Lower leg skin (tissue), 4 donors: ENCODE results near the gene PLSCR3. TPM values are rescaled to one million over a fixed set of nuclear protein-coding genes. Genes with fewer than 3 reads are reported as not detected.

Experiments
- DNase-seq, 2 donors: peaks; one replicate each; pipeline ENCODE4 v3.0.0-alpha.2; 2019; ENCODE audit warnings: low spot score in 2 of 2
- H3K4me3 ChIP-seq: fragments of 200-600 bp; sonication (generic); 2 replicates; pipeline ENCODE4 v1.5.1; 2017; ENCODE audit warnings: mild to moderate bottlenecking, low read depth; ENCODE audit not compliant: poor library complexity, severe bottlenecking
- CTCF ChIP-seq, 3 donors: fragments of 450-650 bp; IDR thresholded peaks; one replicate each; pipeline ENCODE4 v1.5.1; 2016; ENCODE audit warnings: antibody characterized with exemption in 3 of 3, mild to moderate bottlenecking in 3 of 3, moderate library complexity in 2 of 3
- POLR2A ChIP-seq, 2 donors: fragments of 450-650 bp; IDR thresholded peaks; one replicate each; pipeline ENCODE4 v1.6.1; 2016 to 2017; ENCODE audit warnings: antibody characterized with exemption in 2 of 2, mild to moderate bottlenecking in 1 of 2, moderate library complexity in 1 of 2
- WGBS, 2 donors: methylation state at CpG; one replicate each; pipeline ENCODE4 v1.1.5; 2018; 5-methylcytosine and 5-hydroxymethylcytosine counted together
- intact Hi-C: fragments of 100-400 bp; cut with DNase I; formaldehyde crosslinking; loops from one replicate; pipeline ENCODE4 v1.15.0; 2023; ENCODE audit warnings: low total_unique reads
- total RNA-seq, 4 donors: library from RNA; depleted of rRNA; stranded (reverse); fragments of >200 nt; gene quantifications; one replicate each; pipeline ENCODE4 v1.1.0, GENCODE V29; 2016

The PLSCR3 gene
- total RNA-seq, 4 donors from 2014 or later, result 21.6 to 38.1 (median 24.5) TPM

- 93 to 95% methylated on average over 46 to 54 of the region's 54 CpGs for WGBS, 2 donors
- TF ChIP-seq POLR2A (IDR thresholded peaks at IDR 0.05), result no peak
- no peak for TF ChIP-seq CTCF (IDR thresholded peaks at IDR 0.05)
- intact Hi-C loops, result no loop called here
- H3K4me3 ChIP-seq, result no peak overlapping the region
- DNase-seq, result no peak
Observed at GRCh38 chr17:7417056-7417655, 22.8 kb upstream of the PLSCR3 start.

GRCh38 chr17:7416323-7416722 is 22.0 kb upstream of the PLSCR3 start:
- no peak for DNase-seq
- 76 to 81% methylated on average over 6 of the region's 6 CpGs for WGBS, 2 donors
- no peak for TF ChIP-seq POLR2A (IDR thresholded peaks at IDR 0.05)
- TF ChIP-seq CTCF (IDR thresholded peaks at IDR 0.05), result no peak
- intact Hi-C loops, result no loop called here
- H3K4me3 ChIP-seq, result no peak overlapping the region

GRCh38 chr17:7415784-7416183 is 21.5 kb upstream of the PLSCR3 start:
- intact Hi-C loops, result no loop called here
- no peak for TF ChIP-seq CTCF (IDR thresholded peaks at IDR 0.05)
- no peak for TF ChIP-seq POLR2A (IDR thresholded peaks at IDR 0.05)
- no peak overlapping the region for H3K4me3 ChIP-seq
- WGBS, 2 donors, result 83 to 84% methylated on average over 23 of the region's 23 CpGs
- no peak for DNase-seq

GRCh38 chr17:7414837-7415236 is 20.5 kb upstream of the PLSCR3 start:
- no peak for DNase-seq
- no peak overlapping the region for H3K4me3 ChIP-seq
- intact Hi-C loops, result no loop called here
- 84 to 88% methylated on average over 14 of the region's 14 CpGs for WGBS, 2 donors
- TF ChIP-seq POLR2A (IDR thresholded peaks at IDR 0.05) (no peak), CTCF (IDR thresholded peaks at IDR 0.05) (no peak)

GRCh38 chr17:7413346-7413985 is 19.1 kb upstream of the PLSCR3 start:
- DNase-seq, result no peak
- H3K4me3 ChIP-seq, result no peak overlapping the region
- TF ChIP-seq POLR2A (IDR thresholded peaks at IDR 0.05) (no peak), CTCF (IDR thresholded peaks at IDR 0.05) (no peak)
- intact Hi-C loops, result no loop called here
- WGBS, 2 donors, result 61 to 62% methylated on average over 6 of the region's 6 CpGs

GRCh38 chr17:7411427-7411750 is 17.1 kb upstream of the PLSCR3 start:
- WGBS, 2 donors, result 89 to 96% methylated on average over 7 to 8 of the region's 8 CpGs
- DNase-seq, result no peak
- no peak overlapping the region for H3K4me3 ChIP-seq
- intact Hi-C loops, result no loop called here
- TF ChIP-seq POLR2A (IDR thresholded peaks at IDR 0.05), result no peak
- TF ChIP-seq CTCF (IDR thresholded peaks at IDR 0.05), result no peak
